Nephron progenitor cell (in vitro differentiated cells): ENCODE data around the gene ASTN2.

Source experiments
- DNase-seq: peaks from one replicate; pipeline ENCODE4 v3.0.0; 2021
- H3K27ac Mint-ChIP-seq: 2 replicates; pipeline ENCODE4 v1.8.0; 2021; ENCODE audit warnings: mild to moderate bottlenecking, moderate library complexity, mixed read lengths
- H3K27me3 Mint-ChIP-seq: 2 replicates; pipeline ENCODE4 v1.8.0; 2021; ENCODE audit warnings: mild to moderate bottlenecking, low read depth, mixed read lengths; ENCODE audit not compliant: poor library complexity
- H3K36me3 Mint-ChIP-seq: 2 replicates; pipeline ENCODE4 v1.8.0; 2021; ENCODE audit warnings: low read depth, mixed read lengths
- H3K4me1 Mint-ChIP-seq: 2 replicates; pipeline ENCODE4 v1.8.0; 2021; ENCODE audit warnings: mixed read lengths
- H3K4me3 Mint-ChIP-seq: 2 replicates; pipeline ENCODE4 v1.8.0; 2021; ENCODE audit warnings: mild to moderate bottlenecking, moderate library complexity, mixed read lengths
- H3K9me3 Mint-ChIP-seq: 2 replicates; pipeline ENCODE4 v1.8.0; 2021; ENCODE audit warnings: mild to moderate bottlenecking, moderate library complexity, mixed read lengths
- CTCF ChIP-seq: fragments of 200-600 bp; sonication (generic); IDR thresholded peaks from 2 replicates; pipeline ENCODE4 v1.5.0; 2021; ENCODE audit warnings: antibody characterized with exemption

ASTN2 gene

GRCh38 chr9:116809656-116810055 is 605.2 kb downstream of the ASTN2 start:
- no peak for DNase-seq
- H3K36me3 Mint-ChIP-seq = no peaks in the 10 kb centered on the region
- H3K27ac Mint-ChIP-seq = no peak overlapping the region
- H3K27me3 Mint-ChIP-seq = peaks cover 11% of the 10 kb centered on the region
- H3K4me1 Mint-ChIP-seq = no peaks in the 10 kb centered on the region
- no peak overlapping the region for H3K4me3 Mint-ChIP-seq
- H3K9me3 Mint-ChIP-seq = no peaks in the 10 kb centered on the region
- no peak for TF ChIP-seq CTCF

- H3K4me1 Mint-ChIP-seq = peaks cover under 1% of the 10 kb centered on the region
- peak; percentile 64 for DNase-seq
- TF ChIP-seq CTCF = no peak
- peaks cover 8% of the 10 kb centered on the region for H3K27me3 Mint-ChIP-seq
- no peak overlapping the region for H3K4me3 Mint-ChIP-seq
- no peaks in the 10 kb centered on the region for H3K36me3 Mint-ChIP-seq
- H3K9me3 Mint-ChIP-seq = no peaks in the 10 kb centered on the region
- no peak overlapping the region for H3K27ac Mint-ChIP-seq
These were observed 608.8 kb downstream of the ASTN2 start for GRCh38 chr9:116806075-116806474.

GRCh38 chr9:116800885-116801284 is 614.0 kb downstream of the ASTN2 start:
- Mint-ChIP-seq H3K4me1 (peaks cover 5% of the 10 kb centered on the region), H3K27me3 (no peaks in the 10 kb centered on the region), H3K27ac (no peak overlapping the region), H3K4me3 (no peak overlapping the region), H3K9me3 (no peaks in the 10 kb centered on the region), H3K36me3 (no peaks in the 10 kb centered on the region)
- DNase-seq = no peak
- no peak for TF ChIP-seq CTCF

GRCh38 chr9:116800074-116800473 is 614.8 kb downstream of the ASTN2 start:
- no peaks in the 10 kb centered on the region for H3K27me3 Mint-ChIP-seq
- H3K27ac Mint-ChIP-seq = no peak overlapping the region
- TF ChIP-seq CTCF = no peak
- H3K9me3 Mint-ChIP-seq = no peaks in the 10 kb centered on the region
- no peak overlapping the region for H3K4me3 Mint-ChIP-seq
- no peak for DNase-seq
- H3K36me3 Mint-ChIP-seq = no peaks in the 10 kb centered on the region
- peaks cover 5% of the 10 kb centered on the region for H3K4me1 Mint-ChIP-seq

GRCh38 chr9:116798521-116798920 is 616.3 kb downstream of the ASTN2 start:
- H3K4me1 Mint-ChIP-seq = peaks cover 5% of the 10 kb centered on the region
- H3K4me3 Mint-ChIP-seq = no peak overlapping the region
- no peak overlapping the region for H3K27ac Mint-ChIP-seq
- no peak for DNase-seq
- no peak for TF ChIP-seq CTCF
- H3K27me3 Mint-ChIP-seq = no peaks in the 10 kb centered on the region
- H3K9me3 Mint-ChIP-seq = no peaks in the 10 kb centered on the region
- H3K36me3 Mint-ChIP-seq = no peaks in the 10 kb centered on the region

- Mint-ChIP-seq H3K27ac (no peak overlapping the region), H3K4me3 (no peak overlapping the region), H3K27me3 (no peaks in the 10 kb centered on the region), H3K4me1 (peaks cover 7% of the 10 kb centered on the region), H3K36me3 (no peaks in the 10 kb centered on the region), H3K9me3 (no peaks in the 10 kb centered on the region)
- DNase-seq = no peak
- TF ChIP-seq CTCF = no peak
These were observed 617.6 kb downstream of the ASTN2 start for GRCh38 chr9:116797276-116797675.
